Neural cell (in vitro differentiated cells): ENCODE measurements around the gene NOL8. TPM values are rescaled to one million over a fixed set of nuclear protein-coding genes. Genes with fewer than 3 reads are reported as not detected.

Experiments
- H2AFZ ChIP-seq: fragments of 200-600, 300-800 bp; sonication (generic), shearing (Covaris generic); 2 replicates; pipeline ENCODE4 v1.6.0; 2014; ENCODE audit warnings: low read depth, mild to moderate bottlenecking, antibody characterized with exemption, low read length, moderate library complexity
- H3F3A ChIP-seq: fragments of 200-600 bp; shearing (Covaris generic); 2 replicates; pipeline ENCODE4 v1.6.1; 2016; ENCODE audit warnings: mild to moderate bottlenecking, moderate library complexity, mixed read lengths, antibody characterized with exemption, low read length; ENCODE audit not compliant: insufficient read depth, poor library complexity, severe bottlenecking
- H3K27ac ChIP-seq: fragments of 200-600, 300-800 bp; sonication (generic), shearing (Covaris generic); 2 replicates; pipeline ENCODE4 v1.5.1; 2014; ENCODE audit warnings: mild to moderate bottlenecking, low read length, moderate library complexity
- H3K27me3 ChIP-seq: fragments of 300-800, 200-600 bp; sonication (generic), shearing (Covaris generic); 2 replicates; pipeline ENCODE4 v1.6.0; 2014; ENCODE audit warnings: mild to moderate bottlenecking, low read depth, low read length, moderate library complexity; ENCODE audit not compliant: insufficient read depth
- H3K36me3 ChIP-seq: fragments of 300-800, 200-600 bp; sonication (generic), shearing (Covaris generic); 2 replicates; pipeline ENCODE4 v1.5.1; 2014; ENCODE audit warnings: mild to moderate bottlenecking, antibody characterized with exemption, low read length, moderate library complexity; ENCODE audit not compliant: insufficient read depth
- H3K4me2 ChIP-seq: fragments of 300-800, 200-600 bp; sonication (generic), shearing (Covaris generic); 2 replicates; pipeline ENCODE4 v1.6.0; 2014; ENCODE audit warnings: mild to moderate bottlenecking, low read length
- H3K4me3 ChIP-seq: fragments of 300-800, 200-600 bp; sonication (generic), shearing (Covaris generic); 2 replicates; pipeline ENCODE4 v1.5.1; 2014; ENCODE audit warnings: mild to moderate bottlenecking, low read length, moderate library complexity
- H3K79me2 ChIP-seq: fragments of 200-600 bp; shearing (Covaris generic); replicated peaks from 2 replicates; pipeline ENCODE4 v1.6.0; 2014; ENCODE audit warnings: mild to moderate bottlenecking, low read length, moderate library complexity; ENCODE audit not compliant: insufficient read depth
- H3K9ac ChIP-seq: fragments of 300-800, 200-600 bp; sonication (generic), shearing (Covaris generic); 2 replicates; pipeline ENCODE4 v1.6.1; 2016; ENCODE audit warnings: mild to moderate bottlenecking, low read length, mixed read lengths
- H3K9me2 ChIP-seq: fragments of 200-600 bp; shearing (Covaris generic); 2 replicates; pipeline ENCODE4 v1.6.1; 2016; ENCODE audit warnings: mild to moderate bottlenecking, low read length, mixed read lengths; ENCODE audit not compliant: insufficient read depth
- H3K9me3 ChIP-seq: fragments of 200-600, 300-800 bp; sonication (generic), shearing (Covaris generic); 2 replicates; pipeline ENCODE4 v1.6.1; 2016; ENCODE audit warnings: mild to moderate bottlenecking, mixed run types, low read length, moderate library complexity, mixed read lengths
- H4K20me1 ChIP-seq: fragments of 200-600 bp; shearing (Covaris generic); 2 replicates; pipeline ENCODE4 v1.6.1; 2016; ENCODE audit warnings: mild to moderate bottlenecking, mixed run types; ENCODE audit not compliant: insufficient read depth
- CTCF ChIP-seq: fragments of 450-650 bp; IDR thresholded peaks from 2 replicates; pipeline ENCODE4 v1.5.1; 2014; ENCODE audit warnings: antibody characterized with exemption, mild to moderate bottlenecking, moderate library complexity; ENCODE audit not compliant: poor library complexity, severe bottlenecking
- EP300 ChIP-seq: fragments of 450-650 bp; conservative IDR thresholded peaks from 2 replicates; pipeline ENCODE4 v1.6.1; 2014; ENCODE audit warnings: antibody characterized with exemption, mild to moderate bottlenecking, moderate library complexity; ENCODE audit not compliant: poor library complexity, severe bottlenecking
- EZH2 ChIP-seq: fragments of 200-600, 300-800 bp; shearing (Covaris generic), sonication (generic); IDR thresholded peaks from 2 replicates; pipeline ENCODE4 v1.6.1; 2014; ENCODE audit warnings: antibody characterized with exemption, low read length, borderline replicate concordance, mild to moderate bottlenecking; ENCODE audit not compliant: insufficient read depth, poor library complexity, severe bottlenecking
- MXI1 ChIP-seq: fragments of 450-650 bp; conservative IDR thresholded peaks from 2 replicates; pipeline ENCODE4 v1.6.1; 2014; ENCODE audit warnings: antibody characterized with exemption, mild to moderate bottlenecking; ENCODE audit not compliant: poor library complexity, severe bottlenecking
- POLR2AphosphoS5 ChIP-seq: IDR thresholded peaks from 2 replicates; pipeline ENCODE4 v1.6.1; 2012
- RAD21 ChIP-seq: fragments of 450-650 bp; conservative IDR thresholded peaks from 2 replicates; pipeline ENCODE4 v1.6.1; 2014; ENCODE audit warnings: antibody characterized with exemption, mild to moderate bottlenecking, moderate library complexity
- REST ChIP-seq: IDR thresholded peaks from 2 replicates; pipeline ENCODE4 v1.6.1; 2012; ENCODE audit warnings: borderline replicate concordance
- SMC3 ChIP-seq: fragments of 450-650 bp; conservative IDR thresholded peaks from 2 replicates; pipeline ENCODE4 v1.6.1; 2014; ENCODE audit warnings: antibody characterized with exemption, mild to moderate bottlenecking, moderate library complexity; ENCODE audit not compliant: poor library complexity
- TAF1 ChIP-seq: IDR thresholded peaks from 2 replicates; pipeline ENCODE4 v1.6.1; 2012; ENCODE audit warnings: low read depth
- polyA plus RNA-seq: library from polyadenylated mRNA; depleted of rRNA; stranded (reverse); fragments of >200 nt; gene quantifications from 2 replicates; pipeline ENCODE4 v1.2.3, GENCODE V29; 2014

The NOL8 gene
- polyA plus RNA-seq, 1 donor from 2014 or later = 25.3 TPM

GRCh38 chr9:92325991-92326500 is 896 bp upstream of the NOL8 start:
- Histone ChIP-seq H4K20me1 (no peaks in the 10 kb centered on the region), H3K9me3 (no peaks in the 10 kb centered on the region), H3K9ac (peak overlapping the region; percentile 91), H3K27me3 (no peaks in the 10 kb centered on the region), H3F3A (no peaks in the 10 kb centered on the region), H3K9me2 (no peaks in the 10 kb centered on the region), H3K27ac (peak overlapping the region; percentile 91), H3K4me2 (peak overlapping the region; percentile 96), H3K36me3 (no peaks in the 10 kb centered on the region), H2AFZ (peak overlapping the region; percentile 93), H3K4me3 (peak overlapping the region; percentile 85), H3K79me2 (peaks cover 10% of the 10 kb centered on the region)
- TF ChIP-seq MXI1 (peak; percentile 19), RAD21 (peak; percentile 34), REST (no peak)

- no peaks in the 10 kb centered on the region for H3F3A ChIP-seq
- H3K36me3 ChIP-seq = no peaks in the 10 kb centered on the region
- H3K4me3 ChIP-seq = peak overlapping the region; percentile 85
- peak overlapping the region; percentile 93 for H2AFZ ChIP-seq
- peak overlapping the region; percentile 91 for H3K9ac ChIP-seq
- H4K20me1 ChIP-seq = no peaks in the 10 kb centered on the region
- H3K79me2 ChIP-seq = peaks cover 10% of the 10 kb centered on the region
- TF ChIP-seq POLR2AphosphoS5 = no peak
- no peak for TF ChIP-seq TAF1
- no peak for TF ChIP-seq REST
- TF ChIP-seq MXI1 = no peak
- TF ChIP-seq SMC3 = no peak
- TF ChIP-seq RAD21 = peak; percentile 51
- peak overlapping the region; percentile 91 for H3K27ac ChIP-seq
- H3K9me3 ChIP-seq = no peaks in the 10 kb centered on the region
- H3K4me2 ChIP-seq = peak overlapping the region; percentile 81
- H3K27me3 ChIP-seq = no peaks in the 10 kb centered on the region
- H3K9me2 ChIP-seq = no peaks in the 10 kb centered on the region
Observed at GRCh38 chr9:92324889-92325268, 271 bp downstream of the NOL8 start.

GRCh38 chr9:92324431-92324830 is 719 bp downstream of the NOL8 start:
- Histone ChIP-seq H3K9me3 (no peaks in the 10 kb centered on the region), H3K9ac (peak overlapping the region; percentile 91), H3K27me3 (no peaks in the 10 kb centered on the region), H3F3A (no peaks in the 10 kb centered on the region), H3K4me3 (peak overlapping the region; percentile 85), H3K9me2 (no peaks in the 10 kb centered on the region), H2AFZ (no peak overlapping the region), H3K79me2 (peaks cover 10% of the 10 kb centered on the region), H4K20me1 (no peaks in the 10 kb centered on the region), H3K4me2 (peak overlapping the region; percentile 81), H3K27ac (no peak overlapping the region), H3K36me3 (no peaks in the 10 kb centered on the region)
- TF ChIP-seq CTCF (no peak), RAD21 (no peak), MXI1 (no peak), EZH2 (no peak), POLR2AphosphoS5 (no peak), TAF1 (no peak), EP300 (no peak), REST (no peak)
